Testis (tissue), 2 donors: Measurements from ENCODE around the gene NRP2.

Experiments
- POLR2A ChIP-seq: fragments of 450-650 bp; IDR thresholded peaks from one replicate; pipeline ENCODE4 v1.6.1; 2017; ENCODE audit warnings: antibody characterized with exemption, mild to moderate bottlenecking, moderate library complexity
- TF ChIP-seq, protein P1 (sequence below), 3 experiments: fragments of 450-650 bp in 2 of 3; fragments of 200-600 bp in 1 of 3; sonication (generic) in 1 of 3; IDR thresholded peaks; one replicate each; pipeline ENCODE4 v1.5.1; 2016 to 2019; ENCODE audit warnings: antibody characterized with exemption in 3 of 3, mild to moderate bottlenecking in 2 of 3, moderate library complexity in 1 of 3

- TF ChIP-seq, protein P1, sequence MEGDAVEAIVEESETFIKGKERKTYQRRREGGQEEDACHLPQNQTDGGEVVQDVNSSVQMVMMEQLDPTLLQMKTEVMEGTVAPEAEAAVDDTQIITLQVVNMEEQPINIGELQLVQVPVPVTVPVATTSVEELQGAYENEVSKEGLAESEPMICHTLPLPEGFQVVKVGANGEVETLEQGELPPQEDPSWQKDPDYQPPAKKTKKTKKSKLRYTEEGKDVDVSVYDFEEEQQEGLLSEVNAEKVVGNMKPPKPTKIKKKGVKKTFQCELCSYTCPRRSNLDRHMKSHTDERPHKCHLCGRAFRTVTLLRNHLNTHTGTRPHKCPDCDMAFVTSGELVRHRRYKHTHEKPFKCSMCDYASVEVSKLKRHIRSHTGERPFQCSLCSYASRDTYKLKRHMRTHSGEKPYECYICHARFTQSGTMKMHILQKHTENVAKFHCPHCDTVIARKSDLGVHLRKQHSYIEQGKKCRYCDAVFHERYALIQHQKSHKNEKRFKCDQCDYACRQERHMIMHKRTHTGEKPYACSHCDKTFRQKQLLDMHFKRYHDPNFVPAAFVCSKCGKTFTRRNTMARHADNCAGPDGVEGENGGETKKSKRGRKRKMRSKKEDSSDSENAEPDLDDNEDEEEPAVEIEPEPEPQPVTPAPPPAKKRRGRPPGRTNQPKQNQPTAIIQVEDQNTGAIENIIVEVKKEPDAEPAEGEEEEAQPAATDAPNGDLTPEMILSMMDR (IDR thresholded peaks at IDR 0.05), result no peak
- no peak for TF ChIP-seq POLR2A
Measured at GRCh38 chr2:205836477-205837221, 154.3 kb downstream of the NRP2 start.
